GM21367 (cell line): ENCODE results near the gene TMC4.
"Not testable (repeated sequence)": the region's sequence is repeated elsewhere in the genome, so short reads cannot be mapped to it uniquely, and the experiment has no call there.

ENCODE experiments used
- ATAC-seq: cut with Tn5 transposase; IDR thresholded peaks from one replicate; pipeline ENCODE4 v1.9.1; 2021; ENCODE audit not compliant: unreplicated experiment

The TMC4 gene

GRCh38 chr19:54172471-54173358 lies at the start of gene TMC4:
Gene TMC4, minus strand, starts transcription at chr19:54173160. Its CDS starts 43 bp downstream, at chr19:54173117.
- no peak for ATAC-seq

- ATAC-seq: not testable (repeated sequence)
These were observed 49.0 kb upstream of the TMC4 start for GRCh38 chr19:54221947-54222346.

- ATAC-seq: not testable (repeated sequence)
These were observed 46.7 kb upstream of the TMC4 start for GRCh38 chr19:54219702-54220101.

- no peak for ATAC-seq
These were observed 46.2 kb upstream of the TMC4 start for GRCh38 chr19:54218960-54219661.

- ATAC-seq: no peak
These were observed 45.3 kb upstream of the TMC4 start for GRCh38 chr19:54218259-54218658.

- not testable (repeated sequence) for ATAC-seq
These were observed 44.7 kb upstream of the TMC4 start for GRCh38 chr19:54217517-54218247.

- ATAC-seq: no peak
These were observed 43.9 kb upstream of the TMC4 start for GRCh38 chr19:54216869-54217268.

- not testable (repeated sequence) for ATAC-seq
These were observed 41.8 kb upstream of the TMC4 start for GRCh38 chr19:54214734-54215133.

GRCh38 chr19:54214217-54214616 lies 41.3 kb upstream of the TMC4 start:
- ATAC-seq: not testable (repeated sequence)

- ATAC-seq: no peak
These were observed 38.3 kb upstream of the TMC4 start for GRCh38 chr19:54211235-54211634.

GRCh38 chr19:54209811-54210494 lies 37.0 kb upstream of the TMC4 start:
- no peak for ATAC-seq

- no peak for ATAC-seq
These were observed 36.3 kb upstream of the TMC4 start for GRCh38 chr19:54209058-54209810.

- ATAC-seq: no peak
These were observed 35.8 kb upstream of the TMC4 start for GRCh38 chr19:54208784-54209057.

GRCh38 chr19:54207983-54208783 lies 35.2 kb upstream of the TMC4 start:
- ATAC-seq: no peak

- no peak for ATAC-seq
These were observed 34.7 kb upstream of the TMC4 start for GRCh38 chr19:54207676-54207982.

GRCh38 chr19:54207193-54207592 lies 34.2 kb upstream of the TMC4 start:
- ATAC-seq: not testable (repeated sequence)

- ATAC-seq: no peak
These were observed 33.8 kb upstream of the TMC4 start for GRCh38 chr19:54206831-54207177.

- ATAC-seq: no peak
These were observed 33.3 kb upstream of the TMC4 start for GRCh38 chr19:54206030-54206830.
